DOHH2 (cell line): ENCODE data around the gene RHBG.

ENCODE experiments used
- CTCF ChIP-seq: fragments of 200-600 bp; sonication (generic); IDR thresholded peaks from one replicate; pipeline ENCODE4 v1.5.1; 2014; ENCODE audit warnings: antibody characterized with exemption, mild to moderate bottlenecking, low read depth, low read length; ENCODE audit not compliant: poor library complexity, severe bottlenecking
- EZH2phosphoT487 ChIP-seq: fragments of 200-600 bp; sonication (generic); IDR thresholded peaks from 2 replicates; pipeline ENCODE4 v1.6.1; 2017; ENCODE audit warnings: borderline replicate concordance, mild to moderate bottlenecking, antibody characterized with exemption, low read length, moderate library complexity, mixed read lengths

- TF ChIP-seq CTCF (no peak), EZH2phosphoT487 (no peak)
Measured at GRCh38 chr1:156372265-156372586, 3.2 kb downstream of the RHBG start.
